Epithelial cell of prostate (primary cell): ENCODE data around the gene ABI3BP.

Source experiments
- DNase-seq: peaks from one replicate; pipeline ENCODE4 v3.0.0-alpha.2; 2011; ENCODE audit warnings: low read depth, low spot score
- H3K27ac ChIP-seq: fragments of 450-650 bp; 2 replicates; pipeline ENCODE4 v1.5.1; 2017; ENCODE audit warnings: mild to moderate bottlenecking

Gene ABI3BP

GRCh38 chr3:100850701-100851100 lies 142.5 kb downstream of the ABI3BP start:
- DNase-seq = no peak
- H3K27ac ChIP-seq = no peak overlapping the region

GRCh38 chr3:100850156-100850555 lies 143.1 kb downstream of the ABI3BP start:
- DNase-seq = no peak
- H3K27ac ChIP-seq = no peak overlapping the region

GRCh38 chr3:100844063-100844936 lies 148.9 kb downstream of the ABI3BP start:
- DNase-seq = peak; percentile 49
- peak overlapping the region; percentile 74 for H3K27ac ChIP-seq

GRCh38 chr3:100838157-100838556 lies 155.1 kb downstream of the ABI3BP start:
- no peak for DNase-seq
- no peak overlapping the region for H3K27ac ChIP-seq

GRCh38 chr3:100836661-100837060 lies 156.6 kb downstream of the ABI3BP start:
- no peak for DNase-seq
- no peak overlapping the region for H3K27ac ChIP-seq

GRCh38 chr3:100834332-100834731 lies 158.9 kb downstream of the ABI3BP start:
- no peak for DNase-seq
- no peak overlapping the region for H3K27ac ChIP-seq

GRCh38 chr3:100833483-100833882 lies 159.7 kb downstream of the ABI3BP start:
- no peak for DNase-seq
- no peak overlapping the region for H3K27ac ChIP-seq

- H3K27ac ChIP-seq = no peak overlapping the region
- DNase-seq = no peak
Observed at GRCh38 chr3:100831629-100832028, 161.6 kb downstream of the ABI3BP start.

GRCh38 chr3:100830931-100831330 lies 162.3 kb downstream of the ABI3BP start:
- no peak for DNase-seq
- no peak overlapping the region for H3K27ac ChIP-seq

- DNase-seq = no peak
- no peak overlapping the region for H3K27ac ChIP-seq
Observed at GRCh38 chr3:100825574-100825973, 167.6 kb downstream of the ABI3BP start.

GRCh38 chr3:100815583-100815982 lies 177.6 kb downstream of the ABI3BP start:
- no peak for DNase-seq
- H3K27ac ChIP-seq = no peak overlapping the region

GRCh38 chr3:100813828-100814227 lies 179.4 kb downstream of the ABI3BP start:
- H3K27ac ChIP-seq = no peak overlapping the region
- DNase-seq = no peak

GRCh38 chr3:100811779-100812507 lies 181.3 kb downstream of the ABI3BP start:
- H3K27ac ChIP-seq = no peak overlapping the region
- no peak for DNase-seq

- H3K27ac ChIP-seq = no peak overlapping the region
Observed at GRCh38 chr3:100810671-100811070, 182.6 kb downstream of the ABI3BP start.

GRCh38 chr3:100804631-100805030 lies 188.6 kb downstream of the ABI3BP start:
- no peak overlapping the region for H3K27ac ChIP-seq

More at GRCh38 chr3:100810671-100811070, 182.6 kb downstream of the ABI3BP start:
- DNase-seq = no peak

GRCh38 chr3:100803711-100804110 lies 189.5 kb downstream of the ABI3BP start:
- DNase-seq = no peak
- no peak overlapping the region for H3K27ac ChIP-seq

More at GRCh38 chr3:100804631-100805030, 188.6 kb downstream of the ABI3BP start:
- no peak for DNase-seq

GRCh38 chr3:100802126-100802525 lies 191.1 kb downstream of the ABI3BP start:
- no peak for DNase-seq
- H3K27ac ChIP-seq = no peak overlapping the region

- DNase-seq = no peak
- no peak overlapping the region for H3K27ac ChIP-seq
Observed at GRCh38 chr3:100798012-100798411, 195.2 kb downstream of the ABI3BP start.

- H3K27ac ChIP-seq = no peak overlapping the region
- DNase-seq = no peak
Observed at GRCh38 chr3:100796556-100796955, 196.7 kb downstream of the ABI3BP start.

- no peak overlapping the region for H3K27ac ChIP-seq
- DNase-seq = no peak
Observed at GRCh38 chr3:100789579-100789978, 203.6 kb downstream of the ABI3BP start.

GRCh38 chr3:100783619-100784018 lies 209.6 kb downstream of the ABI3BP start:
- DNase-seq = no peak
- H3K27ac ChIP-seq = no peak overlapping the region
